GM19468 (cell line): ENCODE measurements around the gene ABCG1.

ENCODE experiments used
- ATAC-seq: cut with Tn5 transposase; IDR thresholded peaks from one replicate; pipeline ENCODE4 v1.9.1; 2021; ENCODE audit warnings: mild to moderate bottlenecking, moderate library complexity, moderate number of reproducible peaks; ENCODE audit not compliant: unreplicated experiment; ENCODE audit errors: extremely low read depth

The ABCG1 gene

GRCh38 chr21:42230178-42230577, 11.2 kb downstream of the ABCG1 start:
- ATAC-seq: no peak

GRCh38 chr21:42230636-42231035, 11.7 kb downstream of the ABCG1 start:
- ATAC-seq: no peak

- no peak for ATAC-seq
Measured at GRCh38 chr21:42231756-42232155, 12.8 kb downstream of the ABCG1 start.

- ATAC-seq: no peak
Measured at GRCh38 chr21:42232176-42232825, 13.4 kb downstream of the ABCG1 start.

- ATAC-seq: no peak
Measured at GRCh38 chr21:42233067-42233961, 14.4 kb downstream of the ABCG1 start.

- no peak for ATAC-seq
Measured at GRCh38 chr21:42234041-42234440, 15.1 kb downstream of the ABCG1 start.

- no peak for ATAC-seq
Measured at GRCh38 chr21:42234464-42235241, 15.7 kb downstream of the ABCG1 start.

GRCh38 chr21:42235593-42235992, 16.7 kb downstream of the ABCG1 start:
- ATAC-seq: no peak

GRCh38 chr21:42236014-42236413, 17.1 kb downstream of the ABCG1 start:
- no peak for ATAC-seq

GRCh38 chr21:42236693-42237092, 17.8 kb downstream of the ABCG1 start:
- ATAC-seq: no peak

GRCh38 chr21:42237161-42237560, 18.2 kb downstream of the ABCG1 start:
- no peak for ATAC-seq

GRCh38 chr21:42237577-42237976, 18.6 kb downstream of the ABCG1 start:
- no peak for ATAC-seq

- ATAC-seq: no peak
Measured at GRCh38 chr21:42238185-42238934, 19.4 kb downstream of the ABCG1 start.

GRCh38 chr21:42239556-42239955, 20.6 kb downstream of the ABCG1 start:
- no peak for ATAC-seq

- no peak for ATAC-seq
Measured at GRCh38 chr21:42239973-42240372, 21.0 kb downstream of the ABCG1 start.

- no peak for ATAC-seq
Measured at GRCh38 chr21:42242611-42243010, 23.7 kb downstream of the ABCG1 start.

- ATAC-seq: no peak
Measured at GRCh38 chr21:42243026-42243425, 24.1 kb downstream of the ABCG1 start.

- ATAC-seq: no peak
Measured at GRCh38 chr21:42245331-42246193, 26.6 kb downstream of the ABCG1 start.

- ATAC-seq: no peak
Measured at GRCh38 chr21:42247716-42248115, 28.8 kb downstream of the ABCG1 start.
